Stomach (tissue), 9 donors: Measurements from ENCODE around the gene ANKRD62. TPM values are rescaled to one million over a fixed set of nuclear protein-coding genes. Genes with fewer than 3 reads are reported as not detected.

ENCODE experiments used
- DNase-seq, 2 donors: peaks; one replicate each; pipeline versions ENCODE4 v3.0.0 to v3.0.0-alpha.2; 2013 to 2019
- H3K27ac ChIP-seq, 5 donors: fragments of 200-600 bp in 4 of 5; sonication (generic) in 4 of 5; one replicate each; pipeline ENCODE4 v1.5.1; 2013 to 2019; ENCODE audit warnings: mild to moderate bottlenecking in 1 of 5, moderate library complexity in 1 of 5
- H3K27me3 ChIP-seq, 3 donors: fragments of 200-600 bp; sonication (generic); one replicate each; pipeline ENCODE4 v1.5.1; 2017 to 2019; ENCODE audit warnings: mixed run types in 1 of 3
- H3K36me3 ChIP-seq, 4 donors: fragments of 200-600 bp; sonication (generic); 1 replicate in 3 of 4; 2 replicates in 1 of 4; pipeline ENCODE4 v1.5.1; 2016 to 2019
- H3K4me1 ChIP-seq, 4 donors: fragments of 200-600 bp; sonication (generic); one replicate each; pipeline ENCODE4 v1.5.1; 2016 to 2019
- H3K4me3 ChIP-seq, 4 donors: fragments of 200-600 bp; sonication (generic) in 3 of 4; one replicate each; pipeline ENCODE4 v1.5.1; 2016 to 2019; ENCODE audit warnings: mild to moderate bottlenecking in 1 of 4
- H3K9me3 ChIP-seq, 4 donors: fragments of 200-600 bp; sonication (generic); one replicate each; pipeline ENCODE4 v1.5.1; 2016 to 2019
- CTCF ChIP-seq, 7 experiments: fragments of 450-650 bp in 4 of 7; fragments of 200-600 bp in 3 of 7; sonication (generic) in 3 of 7; IDR thresholded peaks; one replicate each; pipeline ENCODE4 v1.5.1; 2016 to 2019; ENCODE audit warnings: antibody characterized with exemption in 7 of 7, control low read depth in 2 of 7, mild to moderate bottlenecking in 1 of 7
- EP300 ChIP-seq: sonication (generic); formaldehyde crosslinking; IDR thresholded peaks from one replicate; pipeline ENCODE4 v1.6.1; 2017; ENCODE audit warnings: antibody characterized with exemption
- POLR2A ChIP-seq, 4 donors: fragments of 450-650 bp; IDR thresholded peaks; one replicate each; pipeline ENCODE4 v1.6.1; 2016; ENCODE audit warnings: antibody characterized with exemption in 4 of 4, control low read depth in 2 of 4, mild to moderate bottlenecking in 1 of 4, moderate library complexity in 1 of 4
- POLR2AphosphoS5 ChIP-seq, 3 donors: sonication (generic); formaldehyde crosslinking; IDR thresholded peaks; one replicate each; pipeline ENCODE4 v1.6.1; 2016; ENCODE audit warnings: antibody characterized with exemption in 3 of 3
- WGBS, 5 donors: extraction: QIAGEN DNeasy Blood & Tissue Kit in 3 of 5; methylation state at CpG; one replicate each; pipeline versions ENCODE4 v1.1.5 to v1.1.7; 2013 to 2018; 5-methylcytosine and 5-hydroxymethylcytosine counted together
- intact Hi-C: fragments of 100-400 bp; cut with DNase I; formaldehyde crosslinking; loops from one replicate; pipeline ENCODE4 v1.15.1; 2023; ENCODE audit warnings: low total_unique reads
- polyA plus RNA-seq, 3 donors: library from polyadenylated mRNA; stranded (reverse); fragments of 200-250 nt; gene quantifications; one replicate each; pipeline ENCODE4 v1.2.3, GENCODE V29; 2013
- total RNA-seq, 5 donors: library from RNA; depleted of rRNA; stranded (reverse); fragments of >200 nt; gene quantifications; one replicate each; pipeline versions ENCODE4 v1.1.0 to v1.2.3, GENCODE V29; 2014 to 2016
- donor health status: healthy with polysubstance abuse.
- donor health status: Bipolar disorder and iron deficiency.
- donor health status: healthy.

ANKRD62 gene
- total and polyA plus RNA-seq, 8 donors: 1.2 TPM; not detected in 7

DNA sequence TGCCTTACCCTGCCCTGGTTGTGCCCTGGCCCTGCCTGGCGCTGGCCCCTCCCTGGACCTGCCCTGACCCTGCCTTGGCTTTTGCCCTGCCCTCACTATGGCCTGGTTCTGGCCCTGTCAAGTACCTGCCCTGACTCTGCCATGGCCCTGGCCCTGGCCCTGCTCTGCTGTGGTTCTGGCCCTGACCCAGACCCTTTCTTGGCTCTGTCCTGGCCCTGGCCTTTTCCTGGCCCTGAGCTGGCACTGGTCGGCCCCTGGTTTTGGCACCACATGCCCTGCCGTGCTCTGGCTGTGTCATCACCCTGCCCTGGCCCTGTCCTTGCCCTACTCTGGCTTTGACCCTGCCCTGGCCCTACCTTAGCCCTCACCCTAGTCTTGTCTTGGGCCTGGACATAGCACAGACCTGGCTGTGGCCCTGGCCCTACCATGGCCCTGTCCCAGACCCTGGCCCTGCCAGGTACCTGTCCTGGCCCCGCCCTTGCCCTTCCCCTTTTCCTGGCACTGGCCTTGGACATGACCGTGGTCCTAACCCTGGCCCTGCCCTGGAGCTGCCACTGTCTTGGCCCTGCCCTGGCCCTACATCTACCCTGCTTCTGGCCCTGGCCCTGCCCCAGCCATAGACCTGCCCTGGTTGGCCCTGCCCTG lies 4.8 kb upstream of the ANKRD62 start:
- Histone ChIP-seq H3K27me3 (peaks cover 0 to 3% (median 0%) of the 10 kb centered on the region in 3 donors), H3K9me3 (peaks cover 0 to 4% (median 0%) of the 10 kb centered on the region in 4 donors), H3K4me3 (no peak overlapping the region), H3K36me3 (no peaks in the 10 kb centered on the region), H3K27ac (no peak overlapping the region), H3K4me1 (peaks cover 0 to 13% (median 3%) of the 10 kb centered on the region in 4 donors)
- no peak for DNase-seq
- WGBS, 5 donors: 72 to 93% (median 74%) methylated on average over 5 of the region's 5 CpGs
- TF ChIP-seq POLR2A (IDR thresholded peaks at IDR 0.05): no peak
- no peak for TF ChIP-seq POLR2AphosphoS5 (IDR thresholded peaks at IDR 0.05)
- no peak for TF ChIP-seq CTCF (IDR thresholded peaks at IDR 0.05)
- no peak for TF ChIP-seq EP300
- intact Hi-C loops: no loop called here

- H3K36me3 ChIP-seq: no peaks in the 10 kb centered on the region
- H3K4me3 ChIP-seq: no peak overlapping the region
- peak in 1 of 2 donors; percentile 2 for DNase-seq
- H3K9me3 ChIP-seq: peaks cover 0 to 4% (median 0%) of the 10 kb centered on the region in 4 donors
- 77 to 88% (median 83%) methylated on average over 7 to 9 of the region's 9 CpGs for WGBS, 5 donors
- TF ChIP-seq POLR2AphosphoS5 (IDR thresholded peaks at IDR 0.05): no peak
- no peak for TF ChIP-seq EP300
- no peak for TF ChIP-seq POLR2A (IDR thresholded peaks at IDR 0.05)
- no peak for TF ChIP-seq CTCF (IDR thresholded peaks at IDR 0.05)
- no peak overlapping the region for H3K27ac ChIP-seq
- intact Hi-C loops: no loop called here
- H3K27me3 ChIP-seq: peaks cover 0 to 3% (median 0%) of the 10 kb centered on the region in 3 donors
- H3K4me1 ChIP-seq: peaks cover 0 to 4% (median 0%) of the 10 kb centered on the region in 4 donors
These were observed 2.0 kb upstream of the ANKRD62 start for GRCh38 chr18:12091538-12092141.

- Histone ChIP-seq H3K4me3 (no peak overlapping the region), H3K27ac (no peak overlapping the region), H3K27me3 (peaks cover 0 to 3% (median 0%) of the 10 kb centered on the region in 3 donors), H3K4me1 (no peaks in the 10 kb centered on the region), H3K36me3 (no peaks in the 10 kb centered on the region), H3K9me3 (peaks cover 0 to 4% (median 0%) of the 10 kb centered on the region in 4 donors)
- intact Hi-C loops: no loop called here
- peak in 1 of 2 donors; percentile 7 for DNase-seq
- TF ChIP-seq POLR2AphosphoS5 (IDR thresholded peaks at IDR 0.05): no peak
- WGBS, 5 donors: 73 to 94% (median 83%) methylated on average over 6 to 17 of the region's 17 CpGs
These were observed 1.0 kb upstream of the ANKRD62 start for GRCh38 chr18:12092398-12093229.

GRCh38 chr18:12098374-12098773 lies 4.7 kb downstream of the ANKRD62 start:
- Histone ChIP-seq H3K36me3 (no peaks in the 10 kb centered on the region), H3K4me3 (no peak overlapping the region), H3K27me3 (no peaks in the 10 kb centered on the region), H3K4me1 (no peaks in the 10 kb centered on the region), H3K9me3 (peaks cover 0 to 3% (median 0%) of the 10 kb centered on the region in 4 donors), H3K27ac (no peak overlapping the region)
- DNase-seq: no peak
- TF ChIP-seq POLR2A (IDR thresholded peaks at IDR 0.05): no peak
- WGBS, 5 donors: 76 to 84% (median 82%) methylated on average over 5 of the region's 5 CpGs
- intact Hi-C loops: no loop called here

DNA sequence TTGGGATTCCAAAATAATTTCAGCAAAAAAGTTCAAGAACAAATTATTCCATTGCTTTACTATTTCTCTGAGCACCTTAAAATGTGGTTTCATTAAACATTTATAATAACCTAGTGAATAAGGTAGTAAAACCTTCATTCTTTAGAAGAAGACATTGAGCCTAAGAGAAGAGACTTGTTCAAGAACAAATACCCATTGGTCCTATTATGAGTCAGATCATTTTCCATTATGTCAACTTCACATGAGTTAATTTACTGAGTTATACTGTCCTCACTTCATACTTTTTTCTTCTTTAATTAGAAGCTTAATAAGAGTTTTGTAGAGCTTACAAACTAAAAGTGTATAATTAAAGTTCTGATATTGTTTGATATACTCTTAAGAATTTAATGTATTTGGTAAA lies 5.5 kb downstream of the ANKRD62 start:
- no peak overlapping the region for H3K27ac ChIP-seq
- no peak for TF ChIP-seq POLR2A (IDR thresholded peaks at IDR 0.05)
- no peak for TF ChIP-seq CTCF (IDR thresholded peaks at IDR 0.05)
- no peak for TF ChIP-seq POLR2AphosphoS5 (IDR thresholded peaks at IDR 0.05)
- no peak for TF ChIP-seq EP300
- no peak for DNase-seq
- intact Hi-C loops: no loop called here
- H3K27me3 ChIP-seq: no peaks in the 10 kb centered on the region
- no peaks in the 10 kb centered on the region for H3K36me3 ChIP-seq
- no peaks in the 10 kb centered on the region for H3K9me3 ChIP-seq
- H3K4me1 ChIP-seq: no peaks in the 10 kb centered on the region
- H3K4me3 ChIP-seq: no peak overlapping the region
